Activated T-helper 17 cell treated with anti-CD3 and anti-CD28 coated beads, Interleukin-2, amount 50 U/mL, for 72 hours (primary cell): ENCODE results near the gene BBS10. TPM values are rescaled to one million over a fixed set of nuclear protein-coding genes. Genes with fewer than 3 reads are reported as not detected.
"Not testable (repeated sequence)": the region's sequence is repeated elsewhere in the genome, so short reads cannot be mapped to it uniquely, and the experiment has no call there.

Source experiments
- ATAC-seq: fragments of 150-1000 bp; cut with Tn5 transposase; replicated peaks from 2 replicates; pipeline ENCODE4 v1.10.0; 2021; ENCODE audit warnings: mild to moderate bottlenecking, moderate library complexity
- H3K27ac Mint-ChIP-seq: one replicate; pipeline ENCODE4 v1.8.0; 2022; ENCODE audit warnings: mixed read lengths
- H3K27me3 Mint-ChIP-seq: one replicate; pipeline ENCODE4 v1.8.0; 2022; ENCODE audit warnings: mixed read lengths
- H3K36me3 Mint-ChIP-seq: one replicate; pipeline ENCODE4 v1.8.0; 2022; ENCODE audit warnings: low read depth, mild to moderate bottlenecking, mixed read lengths
- H3K4me1 Mint-ChIP-seq: one replicate; pipeline ENCODE4 v1.8.0; 2022; ENCODE audit warnings: mixed read lengths
- H3K4me3 Mint-ChIP-seq: one replicate; pipeline ENCODE4 v1.8.0; 2022; ENCODE audit warnings: mild to moderate bottlenecking, mixed read lengths
- H3K9me3 Mint-ChIP-seq: one replicate; pipeline ENCODE4 v1.8.0; 2022; ENCODE audit warnings: mixed read lengths
- total RNA-seq, 2 donors: library from RNA; stranded (reverse); gene quantifications; one replicate each; pipeline ENCODE4 v1.2.3, GENCODE V29; 2022

BBS10 gene
- 1 to 10 TPM; 2.8 to 3.8 TPM for total RNA-seq

DNA sequence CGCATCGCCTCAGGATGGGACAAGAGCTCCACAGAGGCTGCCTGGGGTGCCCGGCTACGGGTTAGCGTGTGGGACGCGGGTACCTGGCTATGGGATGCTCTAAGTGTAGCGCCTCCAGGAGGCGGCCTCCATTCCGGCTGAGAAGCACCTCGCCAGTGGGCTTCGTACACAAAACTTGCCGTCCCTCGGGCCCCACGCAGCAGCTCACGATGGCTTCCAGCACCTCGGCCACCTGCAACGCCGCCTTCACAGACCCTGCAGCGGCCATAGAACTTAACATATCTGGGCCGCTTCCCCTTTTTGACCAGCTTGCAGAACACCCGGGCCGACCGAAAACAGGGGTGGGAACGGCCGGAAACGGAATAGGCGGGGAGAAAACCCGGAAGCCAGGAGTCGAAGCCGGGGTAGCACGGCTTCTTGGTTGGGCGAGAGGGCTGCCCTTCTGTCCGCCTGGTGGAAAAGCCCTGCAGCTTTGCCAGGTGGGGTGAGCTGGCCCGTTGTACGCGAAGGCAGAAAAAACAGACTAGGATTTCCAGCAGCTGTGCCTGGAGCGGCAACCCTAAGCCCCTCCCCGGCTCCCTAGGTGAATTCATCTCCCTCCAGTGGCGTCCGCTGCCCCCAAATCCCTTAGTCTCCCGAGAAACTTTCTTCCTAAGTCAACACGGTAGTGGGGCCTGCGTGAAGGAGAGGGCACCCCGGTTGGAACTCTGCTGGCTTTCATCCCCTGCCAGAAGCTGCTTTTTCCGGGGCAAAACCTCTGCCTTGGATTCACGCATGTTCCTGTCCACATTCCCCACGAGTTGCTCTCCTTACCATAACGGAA is at the start of gene BBS10:
Gene BBS10, minus strand, starts transcription at position 337 of the 823 bp plus-strand sequence. Its CDS starts 57 bp downstream, at position 280.
- peak; percentile 89 for ATAC-seq
- Mint-ChIP-seq H3K4me3 (peak within 1 kb of the TSS; percentile 93), H3K27ac (peak within 1 kb of the TSS; percentile 95), H3K4me1 (peaks cover 6% of the 10 kb centered on the region), H3K27me3 (no peaks in the 10 kb centered on the region), H3K9me3 (no peaks in the 10 kb centered on the region), H3K36me3 (no peaks in the 10 kb centered on the region)

DNA sequence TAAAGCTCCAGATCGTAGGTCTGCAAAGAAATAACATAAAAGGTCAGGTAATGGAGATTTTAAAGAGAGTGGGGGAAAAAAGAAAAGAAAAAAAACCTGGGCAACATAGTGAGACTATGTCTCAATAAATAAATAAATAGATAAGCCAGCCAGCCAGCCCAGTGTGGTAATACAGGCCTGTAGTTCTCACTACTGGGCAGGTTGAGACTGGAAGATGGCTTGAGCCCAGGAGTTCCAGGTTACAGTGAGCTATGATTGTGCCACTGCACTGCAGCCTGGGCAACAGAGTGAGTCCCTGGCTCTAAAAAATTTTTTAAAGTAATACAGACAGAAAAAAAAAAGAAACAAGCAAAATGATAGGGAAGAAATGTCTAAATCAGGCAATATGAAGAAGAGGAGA is 43.2 kb upstream of the BBS10 start:
- no peaks in the 10 kb centered on the region for H3K27me3 Mint-ChIP-seq
- ATAC-seq: no peak
- H3K27ac Mint-ChIP-seq: peak overlapping the region; percentile 33
- H3K9me3 Mint-ChIP-seq: no peaks in the 10 kb centered on the region
- H3K4me1 Mint-ChIP-seq: peaks cover 4% of the 10 kb centered on the region
- H3K4me3 Mint-ChIP-seq: no peak overlapping the region
- peaks cover 76% of the 10 kb centered on the region for H3K36me3 Mint-ChIP-seq

DNA sequence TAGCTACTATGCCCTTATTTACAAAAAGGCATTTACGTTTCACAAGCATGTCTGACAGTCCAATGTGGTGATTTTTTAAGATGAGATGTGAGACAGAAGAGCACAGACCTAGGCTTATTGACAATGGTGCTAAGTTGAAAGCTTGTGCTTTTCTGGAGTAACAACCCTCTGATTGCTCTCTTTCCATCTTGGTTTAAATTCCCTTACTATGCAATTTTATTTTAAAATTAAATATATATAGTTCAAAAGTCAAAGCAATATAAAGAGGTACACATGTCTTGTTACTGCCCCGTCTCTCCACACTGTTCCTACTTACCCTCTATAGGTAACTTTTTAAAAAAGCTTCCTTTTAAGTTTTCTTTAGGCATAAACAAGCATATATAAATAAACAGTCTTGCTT is 39.4 kb upstream of the BBS10 start:
- H3K27ac Mint-ChIP-seq: no peak overlapping the region
- no peaks in the 10 kb centered on the region for H3K27me3 Mint-ChIP-seq
- H3K4me1 Mint-ChIP-seq: peaks cover 4% of the 10 kb centered on the region
- peaks cover 92% of the 10 kb centered on the region for H3K36me3 Mint-ChIP-seq
- no peak overlapping the region for H3K4me3 Mint-ChIP-seq
- ATAC-seq: no peak
- H3K9me3 Mint-ChIP-seq: no peaks in the 10 kb centered on the region

DNA sequence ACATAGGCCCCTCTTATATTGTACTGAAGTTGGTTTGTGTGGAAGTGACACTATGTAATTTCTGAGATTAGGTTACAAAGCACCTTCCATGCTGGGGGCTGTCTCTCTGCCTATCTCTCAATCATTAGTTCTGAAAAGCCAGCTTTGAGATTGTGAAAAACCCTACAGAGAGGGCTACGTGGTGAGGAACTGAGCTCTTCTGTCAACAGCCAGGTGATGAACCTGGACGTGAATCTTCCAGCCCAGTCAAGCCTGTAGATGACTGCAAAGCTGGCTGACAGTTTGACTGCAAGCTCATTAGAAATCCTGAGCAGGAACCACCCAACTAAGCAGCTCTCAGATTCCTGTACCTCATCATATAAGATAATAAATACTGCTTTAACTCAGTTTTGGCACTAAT is 36.3 kb upstream of the BBS10 start:
- H3K27me3 Mint-ChIP-seq: no peaks in the 10 kb centered on the region
- ATAC-seq: no peak
- H3K4me1 Mint-ChIP-seq: no peaks in the 10 kb centered on the region
- H3K9me3 Mint-ChIP-seq: no peaks in the 10 kb centered on the region
- no peak overlapping the region for H3K4me3 Mint-ChIP-seq
- no peak overlapping the region for H3K27ac Mint-ChIP-seq
- H3K36me3 Mint-ChIP-seq: peaks cover 84% of the 10 kb centered on the region

DNA sequence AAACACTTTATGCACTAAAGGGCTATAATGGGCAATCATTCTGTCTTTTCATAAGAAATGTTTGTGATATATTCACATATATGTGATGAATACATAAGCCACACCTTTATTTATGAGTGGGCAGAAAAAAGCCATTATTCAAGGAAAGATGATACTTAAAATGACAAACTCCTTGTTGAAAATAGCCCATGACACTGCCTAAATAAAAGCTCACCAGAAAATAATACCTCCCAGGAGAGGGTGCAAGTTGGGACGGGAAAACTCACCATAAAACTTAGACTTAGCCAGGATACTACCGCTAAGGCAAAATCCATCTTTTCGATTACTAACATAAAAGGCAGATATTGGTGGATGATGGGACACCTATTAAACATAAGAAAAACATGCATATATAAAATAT is 35.8 kb upstream of the BBS10 start:
- Mint-ChIP-seq H3K36me3 (peaks cover 84% of the 10 kb centered on the region), H3K27me3 (no peaks in the 10 kb centered on the region), H3K27ac (no peak overlapping the region), H3K4me1 (no peaks in the 10 kb centered on the region), H3K4me3 (no peak overlapping the region), H3K9me3 (no peaks in the 10 kb centered on the region)
- ATAC-seq: no peak

DNA sequence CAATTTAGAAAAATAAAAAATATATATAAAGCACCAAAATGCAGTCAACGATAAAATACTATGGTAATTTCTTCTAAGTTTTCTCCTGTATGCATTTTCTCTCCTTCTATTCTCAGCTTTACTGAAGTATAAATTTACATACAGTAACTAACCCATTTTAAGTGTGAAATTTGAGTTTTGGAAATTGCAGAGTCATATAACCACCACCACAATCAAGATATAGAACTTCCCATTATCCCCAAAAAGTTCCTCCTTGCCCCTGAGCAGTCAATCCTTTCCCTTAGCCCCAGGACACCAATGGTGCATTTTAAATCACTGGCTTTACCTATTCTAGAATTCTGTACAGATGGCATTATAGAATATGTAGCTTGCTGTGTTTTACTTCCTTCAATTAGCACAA is 31.0 kb upstream of the BBS10 start:
- Mint-ChIP-seq H3K4me1 (no peaks in the 10 kb centered on the region), H3K36me3 (peaks cover 91% of the 10 kb centered on the region), H3K27ac (peak overlapping the region; percentile 24)

DNA sequence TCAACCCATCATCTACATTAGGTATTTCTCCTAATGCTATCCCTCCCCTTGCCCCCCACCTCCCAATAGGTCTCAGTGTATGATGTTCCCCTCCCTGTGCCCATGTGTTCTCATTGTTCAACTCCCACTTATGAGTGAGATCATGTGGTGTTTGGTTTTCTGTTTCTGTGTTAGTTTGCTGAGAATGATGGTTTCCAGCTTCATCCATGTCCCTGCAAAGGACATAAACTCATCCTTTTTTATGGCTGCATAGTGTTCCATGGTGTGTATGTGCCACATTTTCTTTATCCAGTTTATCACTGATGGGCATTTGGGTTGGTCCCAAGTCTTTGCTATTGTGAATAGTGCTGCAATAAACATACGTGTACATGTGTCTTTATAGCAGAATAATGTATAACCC is 28.7 kb upstream of the BBS10 start:
- not testable (repeated sequence) for ATAC-seq, H3K27ac Mint-ChIP-seq, H3K4me1 Mint-ChIP-seq

More for the DNA sequence above, 31.0 kb upstream of the BBS10 start:
- H3K4me3 Mint-ChIP-seq: no peak overlapping the region
- H3K27me3 Mint-ChIP-seq: no peaks in the 10 kb centered on the region
- ATAC-seq: no peak
- H3K9me3 Mint-ChIP-seq: no peaks in the 10 kb centered on the region

DNA sequence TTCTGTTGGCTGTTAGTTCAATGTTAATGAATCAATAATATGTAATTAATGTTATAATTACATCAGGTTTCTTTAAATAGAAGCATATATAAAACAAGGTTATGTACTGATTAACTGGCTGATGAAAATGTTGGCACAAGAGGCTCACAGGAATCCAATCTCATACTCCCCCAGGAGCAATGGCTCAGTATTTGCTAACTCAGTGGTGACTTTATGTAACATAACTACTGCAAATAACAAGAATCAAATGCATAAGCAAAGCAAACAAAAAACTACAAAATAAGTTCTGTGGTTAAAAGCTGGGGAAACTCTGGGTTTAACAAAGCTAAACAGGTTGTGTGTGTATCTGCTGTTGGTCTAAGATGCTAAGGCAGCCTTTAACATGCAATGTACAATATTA is 27.7 kb upstream of the BBS10 start:
- no peak for ATAC-seq
- H3K36me3 Mint-ChIP-seq: peaks cover 83% of the 10 kb centered on the region

More for the DNA sequence above, 28.7 kb upstream of the BBS10 start:
- H3K4me3 Mint-ChIP-seq, H3K9me3 Mint-ChIP-seq, H3K27me3 Mint-ChIP-seq: not testable (repeated sequence)
- H3K36me3 Mint-ChIP-seq: peaks cover 88% of the 10 kb centered on the region

DNA sequence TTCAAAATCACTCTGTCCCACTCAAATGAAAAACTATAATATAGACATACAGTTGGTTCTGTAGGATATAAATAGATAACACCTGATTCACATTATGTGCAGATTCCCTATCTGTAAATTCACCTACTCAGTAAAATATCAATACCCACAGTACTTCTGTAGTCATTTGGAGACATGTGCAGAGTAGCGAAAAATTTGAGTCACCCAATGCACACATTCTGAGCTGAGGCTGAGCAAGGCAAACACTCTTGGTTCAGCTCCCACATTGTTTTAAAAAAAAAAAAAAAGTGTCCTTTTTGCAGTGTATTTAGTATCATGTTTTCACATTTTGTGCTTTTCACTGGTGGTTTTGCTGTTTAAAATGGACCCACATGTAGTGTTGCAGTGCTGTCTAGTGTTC is 27.3 kb upstream of the BBS10 start:
- Mint-ChIP-seq H3K36me3 (peaks cover 84% of the 10 kb centered on the region), H3K4me3 (no peak overlapping the region), H3K27ac (no peak overlapping the region), H3K27me3 (no peaks in the 10 kb centered on the region), H3K9me3 (no peaks in the 10 kb centered on the region), H3K4me1 (no peaks in the 10 kb centered on the region)
- ATAC-seq: peak; percentile 64

More for the DNA sequence above, 27.7 kb upstream of the BBS10 start:
- no peaks in the 10 kb centered on the region for H3K9me3 Mint-ChIP-seq
- no peak overlapping the region for H3K4me3 Mint-ChIP-seq
- H3K4me1 Mint-ChIP-seq: no peaks in the 10 kb centered on the region
- no peaks in the 10 kb centered on the region for H3K27me3 Mint-ChIP-seq
- no peak overlapping the region for H3K27ac Mint-ChIP-seq

DNA sequence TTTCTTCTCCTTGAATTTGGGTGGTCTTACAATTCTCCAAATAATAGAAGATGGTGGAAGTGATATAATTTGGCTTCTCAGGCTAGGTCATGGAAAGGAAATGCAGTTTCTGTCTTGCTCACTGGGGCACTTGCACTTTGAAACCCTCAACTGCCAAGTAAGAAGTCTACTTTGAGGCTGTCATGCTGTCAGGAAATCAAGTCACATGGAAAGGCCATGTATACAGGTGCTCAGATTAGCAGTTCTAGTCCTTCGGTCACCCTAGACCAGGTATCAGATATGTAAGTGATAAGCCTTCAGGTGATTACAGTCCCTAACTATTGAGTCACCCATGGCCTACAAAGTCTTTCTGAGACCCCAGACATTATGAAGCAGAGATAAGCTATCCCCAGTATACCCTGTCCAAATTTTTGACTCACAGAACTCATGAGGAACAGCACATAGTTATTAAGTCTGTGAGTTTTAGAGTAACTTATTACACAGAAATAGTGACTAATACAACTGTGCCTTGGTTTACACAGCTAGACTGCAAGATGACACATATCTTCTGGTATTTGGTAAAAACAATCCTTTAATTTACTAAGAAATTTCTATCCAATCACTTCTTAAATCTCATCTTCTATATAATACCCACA is 26.3 kb upstream of the BBS10 start:
- Mint-ChIP-seq H3K9me3 (no peaks in the 10 kb centered on the region), H3K4me1 (no peaks in the 10 kb centered on the region), H3K27me3 (no peaks in the 10 kb centered on the region), H3K36me3 (peaks cover 90% of the 10 kb centered on the region), H3K27ac (no peak overlapping the region), H3K4me3 (no peak overlapping the region)
- peak; percentile 68 for ATAC-seq

DNA sequence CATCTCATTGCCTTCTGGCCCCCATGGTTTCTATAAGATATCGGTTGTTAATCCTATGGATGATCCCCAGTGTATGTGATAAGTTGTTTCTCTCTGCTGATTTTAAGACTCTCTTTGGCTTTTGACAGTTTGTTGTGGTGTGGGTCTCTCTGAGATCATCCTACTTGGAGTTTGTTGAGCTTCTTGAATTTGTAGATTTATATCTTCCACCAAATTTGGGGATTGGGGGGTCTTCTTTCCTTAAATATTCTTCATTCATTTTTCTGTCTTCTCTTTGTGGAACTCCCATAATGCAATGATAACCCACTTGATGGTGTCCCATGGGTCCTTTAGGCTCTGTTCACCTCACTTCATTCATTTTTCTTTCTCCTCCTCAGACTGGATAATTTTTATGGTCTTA is 20.0 kb upstream of the BBS10 start:
- Mint-ChIP-seq H3K4me1 (no peaks in the 10 kb centered on the region), H3K9me3 (peaks cover 4% of the 10 kb centered on the region), H3K27ac (no peak overlapping the region), H3K36me3 (peaks cover 86% of the 10 kb centered on the region), H3K4me3 (no peak overlapping the region), H3K27me3 (no peaks in the 10 kb centered on the region)
- ATAC-seq: no peak

DNA sequence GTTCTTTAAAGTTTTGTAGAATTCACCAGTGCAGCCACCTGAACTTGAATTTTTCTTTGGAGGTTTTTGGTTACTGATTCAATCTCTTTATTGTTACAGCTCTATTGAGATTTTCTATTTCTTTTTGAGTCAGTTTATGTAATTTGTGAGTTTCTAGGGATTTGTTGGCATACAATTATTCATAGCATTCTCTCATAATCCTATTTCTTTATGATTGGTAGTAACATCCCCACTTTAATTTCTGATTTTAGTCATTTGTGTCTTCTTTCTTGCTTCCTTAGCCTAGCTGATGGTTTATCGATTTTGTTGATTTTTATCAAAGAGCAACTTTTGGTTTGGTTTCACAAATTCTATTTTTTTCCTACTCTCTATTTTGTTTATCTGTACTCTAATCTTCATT is 17.9 kb upstream of the BBS10 start:
- H3K4me3 Mint-ChIP-seq: no peak overlapping the region
- H3K36me3 Mint-ChIP-seq: peaks cover 92% of the 10 kb centered on the region
- H3K27me3 Mint-ChIP-seq: no peaks in the 10 kb centered on the region
- H3K9me3 Mint-ChIP-seq: peaks cover 4% of the 10 kb centered on the region
- H3K27ac Mint-ChIP-seq: peak overlapping the region; percentile 22
- peak; percentile 40 for ATAC-seq
- H3K4me1 Mint-ChIP-seq: no peaks in the 10 kb centered on the region

DNA sequence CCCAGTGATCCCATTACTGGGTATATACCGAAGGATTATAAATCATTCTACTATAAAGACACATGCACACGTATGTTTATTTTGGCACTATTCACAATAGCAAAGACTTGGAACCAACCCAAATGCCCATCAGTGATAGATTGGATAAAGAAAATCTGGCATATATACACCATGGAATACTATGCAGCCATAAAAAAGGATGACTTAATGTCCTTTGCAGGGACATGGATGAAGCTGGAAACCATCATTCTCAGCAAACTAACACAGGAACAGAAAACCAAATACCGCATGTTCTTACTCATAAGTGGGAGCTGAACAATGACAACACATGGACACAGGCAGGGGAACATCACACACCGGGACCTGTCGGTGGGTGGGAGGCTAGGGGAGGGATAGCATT is 15.9 kb upstream of the BBS10 start:
- not testable (repeated sequence) for H3K9me3 Mint-ChIP-seq, H3K4me3 Mint-ChIP-seq, ATAC-seq, H3K27ac Mint-ChIP-seq, H3K27me3 Mint-ChIP-seq, H3K4me1 Mint-ChIP-seq
- H3K36me3 Mint-ChIP-seq: peaks cover 81% of the 10 kb centered on the region

DNA sequence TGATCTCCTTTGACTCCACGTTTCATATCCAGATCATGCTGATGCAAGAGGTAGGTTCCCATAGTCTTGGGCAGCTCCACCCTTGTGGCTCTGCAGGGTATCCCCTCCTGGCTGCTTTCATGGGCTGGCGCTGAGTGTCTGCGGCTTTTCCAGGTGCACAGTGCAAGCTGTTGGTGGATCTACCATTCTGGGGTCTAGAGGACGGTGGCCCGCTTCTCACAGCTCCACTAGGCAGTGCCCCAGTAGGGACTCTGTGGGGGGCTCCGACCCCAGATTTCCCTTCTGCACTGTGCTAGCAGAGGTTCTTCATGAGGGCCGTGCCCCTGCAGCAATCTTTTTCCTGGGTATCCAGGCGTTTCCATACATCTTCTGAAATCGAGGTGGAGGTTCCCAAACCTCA is 12.1 kb upstream of the BBS10 start:
- Mint-ChIP-seq H3K27me3 (no peaks in the 10 kb centered on the region), H3K27ac (no peak overlapping the region), H3K4me3 (no peak overlapping the region), H3K36me3 (peaks cover 79% of the 10 kb centered on the region), H3K4me1 (no peaks in the 10 kb centered on the region), H3K9me3 (no peaks in the 10 kb centered on the region)
- no peak for ATAC-seq

DNA sequence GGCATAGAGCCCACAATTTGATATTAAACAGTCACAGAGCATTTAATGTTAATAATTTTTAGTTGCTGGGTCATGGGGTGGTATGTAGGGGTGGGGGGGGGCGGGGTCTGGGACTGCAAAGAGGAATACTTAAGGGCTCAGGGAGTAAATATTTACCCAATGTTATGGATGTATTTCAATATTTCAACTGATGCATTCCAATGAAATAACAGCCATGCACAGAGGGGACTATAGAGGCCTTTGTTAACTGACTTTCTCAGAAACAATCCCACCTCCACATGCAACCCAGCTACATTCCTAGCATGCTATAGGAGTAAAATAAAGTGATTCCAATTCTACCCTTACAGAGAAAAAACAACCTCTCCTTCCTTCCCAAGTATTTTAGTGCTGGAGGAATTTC is 7.9 kb upstream of the BBS10 start:
- Mint-ChIP-seq H3K27me3 (no peaks in the 10 kb centered on the region), H3K9me3 (no peaks in the 10 kb centered on the region), H3K4me3 (no peak overlapping the region), H3K36me3 (peaks cover 45% of the 10 kb centered on the region), H3K27ac (no peak overlapping the region), H3K4me1 (no peaks in the 10 kb centered on the region)
- no peak for ATAC-seq
